Heart right ventricle (tissue), 16 donors: ENCODE data around the gene CIDEA. TPM values are rescaled to one million over a fixed set of nuclear protein-coding genes. Genes with fewer than 3 reads are reported as not detected.

Experiments used
- ATAC-seq, 8 donors: fragments of 200-7000 bp; cut with Tn5 transposase; one replicate each; pipeline ENCODE4 v1.9.1; 2020; ENCODE audit warnings: mild to moderate bottlenecking in 8 of 8, moderate library complexity in 8 of 8, moderate number of reproducible peaks in 1 of 8
- DNase-seq, 2 donors: peaks; one replicate each; pipeline ENCODE4 v3.0.0-alpha.2; 2020
- H3K27ac ChIP-seq, 10 donors: fragments of 200-600 bp; sonication (generic) in 2 of 10; one replicate each; pipeline versions ENCODE4 v1.5.0 to v1.8.0; 2020 to 2022; ENCODE audit warnings: mild to moderate bottlenecking in 3 of 10
- H3K27me3 ChIP-seq, 7 donors: fragments of 200-600 bp; one replicate each; pipeline ENCODE4 v1.8.0; 2021 to 2022; ENCODE audit warnings: mild to moderate bottlenecking in 2 of 7
- H3K36me3 ChIP-seq, 9 donors: fragments of 200-600 bp; sonication (generic) in 1 of 9; one replicate each; pipeline versions ENCODE4 v1.5.0 to v1.8.0; 2020 to 2022; ENCODE audit warnings: mild to moderate bottlenecking in 2 of 9
- H3K4me1 ChIP-seq, 9 donors: fragments of 200-600 bp; sonication (generic) in 1 of 9; one replicate each; pipeline versions ENCODE4 v1.5.0 to v1.8.0; 2020 to 2022; ENCODE audit warnings: mild to moderate bottlenecking in 4 of 9
- H3K4me3 ChIP-seq, 10 donors: fragments of 200-600 bp; sonication (generic) in 2 of 10; one replicate each; pipeline versions ENCODE4 v1.5.0 to v1.8.0; 2020 to 2022; ENCODE audit warnings: mild to moderate bottlenecking in 7 of 10, moderate library complexity in 2 of 10
- H3K9me3 ChIP-seq, 11 donors: fragments of 200-600 bp in 10 of 11; sonication (generic) in 2 of 11; one replicate each; pipeline versions ENCODE4 v1.5.0 to v1.8.0; 2013 to 2022; ENCODE audit warnings: mild to moderate bottlenecking in 2 of 11, control low read depth in 1 of 11, moderate library complexity in 1 of 11
- CTCF ChIP-seq, 9 donors: fragments of 200-600 bp; sonication (generic) in 2 of 9; IDR thresholded peaks; one replicate each; pipeline versions ENCODE4 v1.5.0 to v1.8.0; 2021 to 2022; ENCODE audit warnings: antibody characterized with exemption in 9 of 9, mild to moderate bottlenecking in 5 of 9, moderate library complexity in 1 of 9
- WGBS, 2 donors: extraction: QIAGEN DNeasy Blood & Tissue Kit; methylation state at CpG; one replicate each; pipeline ENCODE4 v1.1.7; 2013; ENCODE audit warnings: inconsistent platforms in 1 of 2; 5-methylcytosine and 5-hydroxymethylcytosine counted together
- intact Hi-C, 10 donors: fragments of 100-400 bp; cut with DNase I; formaldehyde crosslinking; loops; one replicate each; pipeline versions ENCODE4 v1.11.1 to v1.14.2; 2022
- polyA plus RNA-seq, 2 donors: library from polyadenylated mRNA; stranded (reverse); fragments of 200-250 nt; gene quantifications; one replicate each; pipeline ENCODE4 v1.2.3, GENCODE V29; 2013
- total RNA-seq, 10 donors: library from RNA; stranded (reverse); fragmentation: NEBNext Ultra II Directional in 3 of 10; extraction: Animal tissue kit (Norgen Biotek cat#: 25700) in 3 of 10; gene quantifications; one replicate each; pipeline versions ENCODE4 v1.2.1 to v1.2.4, GENCODE V29; 2021 to 2023
- donor health status: Arrhythmogenic right ventricular cardiomyopathy.
- donor health status: ischemic (EF 13 %, LVEDD 7.1; RV severe dilation, severe dysfunction).
- donor health status: healthy with polysubstance abuse.
- donor health status: DM: no; HTN: yes; CAD: no.
- donor health status: DM: no; HTN: no; CAD: no.
- donor health status: ischemic (EF 25% LVEDD 6.9; RV normal size, moderate dysfunction).
- donor health status: ischemic (EF 25% LVEDD 5.7; RV mildly dilated, moderate dysfunction).
- donor health status: healthy.
- donor health status: DM: yes; HTN: yes; CAD: no.
- donor health status: Ischemic cardiomyopathy.
- donor health status: ischemic (EF 35%, LVEDD 5.7; RV mildly dilated, moderate dysfunction).
- donor health status: nonischemic (EF 11% LVEDD 7.7; RV severe dilation, severe dysfunction).
- donor health status: DM: yes; HTN: yes; CAD: no.
- donor health status: PGD.
- donor health status: ischemic (EF 29% LVEDD 5.4; RV normal size, mild dysfunction).
- donor health status: nonischemic (EF 23%, LVEDD 6.1; RV moderate dilation, normal function).

The CIDEA gene
- total and polyA plus RNA-seq, 12 donors: 0.37 to 6.8 (median 1.4) TPM; not detected in 2

- Histone ChIP-seq H3K4me3 (peak overlapping the region in 9 of 10 donors; percentile 27 to 56 (median 51)), H3K27me3 (peaks cover 0 to 1% (median 0%) of the 10 kb centered on the region in 7 donors), H3K36me3 (no peaks in the 10 kb centered on the region), H3K9me3 (no peaks in the 10 kb centered on the region), H3K27ac (peak overlapping the region; percentile 90 to 99 (median 98)), H3K4me1 (peaks cover 9 to 51% (median 27%) of the 10 kb centered on the region in 9 donors)
- 62 to 74% methylated on average over 16 of the region's 16 CpGs for WGBS, 2 donors
- ATAC-seq (peak in 6 of 8 donors; percentile 8 to 33 (median 28)), DNase-seq (peak; percentile 38 to 46)
- TF ChIP-seq CTCF (IDR thresholded peaks at IDR 0.05): no peak
- intact Hi-C loops: loop anchor here in 1 of 10 donors (5.0 kb wide), 1 partner anchor 97 kb away; the partner anchor contains the start of gene AFG3L2
Measured at GRCh38 chr18:12279781-12280531, 25.8 kb downstream of the CIDEA start.

GRCh38 chr18:12281861-12282260 lies 27.7 kb downstream of the CIDEA start:
- H3K4me3 ChIP-seq: no peak overlapping the region
- TF ChIP-seq CTCF (IDR thresholded peaks at IDR 0.05): no peak
- WGBS, 2 donors: 53 to 70% methylated on average over 1 of the region's 1 CpG
- intact Hi-C loops: no loop called here
- H3K27ac ChIP-seq: peak overlapping the region in 2 of 10 donors; percentile 4 to 12
- ATAC-seq (no peak), DNase-seq (no peak)
- no peaks in the 10 kb centered on the region for H3K36me3 ChIP-seq
- H3K4me1 ChIP-seq: peaks cover 9 to 48% (median 27%) of the 10 kb centered on the region in 9 donors
- H3K27me3 ChIP-seq: peaks cover 0 to 12% (median 0%) of the 10 kb centered on the region in 7 donors
- no peaks in the 10 kb centered on the region for H3K9me3 ChIP-seq

GRCh38 chr18:12282442-12283039 lies 28.4 kb downstream of the CIDEA start:
- TF ChIP-seq CTCF (IDR thresholded peaks at IDR 0.05): no peak
- H3K4me3 ChIP-seq: no peak overlapping the region
- H3K4me1 ChIP-seq: peaks cover 9 to 46% (median 30%) of the 10 kb centered on the region in 9 donors
- 80 to 87% methylated on average over 9 of the region's 9 CpGs for WGBS, 2 donors
- no peak overlapping the region for H3K27ac ChIP-seq
- intact Hi-C loops: no loop called here
- H3K27me3 ChIP-seq: peaks cover 0 to 19% (median 0%) of the 10 kb centered on the region in 7 donors
- ATAC-seq (no peak), DNase-seq (no peak)
- H3K9me3 ChIP-seq: no peaks in the 10 kb centered on the region
- no peaks in the 10 kb centered on the region for H3K36me3 ChIP-seq

GRCh38 chr18:12283256-12283655 lies 29.1 kb downstream of the CIDEA start:
- no peaks in the 10 kb centered on the region for H3K36me3 ChIP-seq
- ATAC-seq (no peak), DNase-seq (no peak)
- intact Hi-C loops: no loop called here
- H3K4me3 ChIP-seq: no peak overlapping the region
- no peak overlapping the region for H3K27ac ChIP-seq
- 56 to 69% methylated on average over 6 of the region's 6 CpGs for WGBS, 2 donors
- H3K9me3 ChIP-seq: no peaks in the 10 kb centered on the region
- H3K4me1 ChIP-seq: peaks cover 5 to 43% (median 25%) of the 10 kb centered on the region in 9 donors
- peak in 1 of 9 donors; percentile 16 for TF ChIP-seq CTCF (IDR thresholded peaks at IDR 0.05)
- H3K27me3 ChIP-seq: peaks cover 0 to 26% (median 0%) of the 10 kb centered on the region in 7 donors
